Astrocyte (in vitro differentiated cells and primary cell): ENCODE measurements around the gene CDH11. TPM values are rescaled to one million over a fixed set of nuclear protein-coding genes. Genes with fewer than 3 reads are reported as not detected.

ENCODE experiments used
- DNase-seq: peaks from one replicate; pipeline ENCODE4 v3.0.0-alpha.2; 2010; ENCODE audit warnings: low read depth
- FAIRE-seq: peaks from 2 replicates; lab custom pipeline; 2011; peaks lifted over from hg19 to GRCh38; lab: Jason Lieb, UNC
- H2AFZ ChIP-seq: 2 replicates; pipeline ENCODE4 v1.6.0; 2012; ENCODE audit warnings: low read depth, low read length, inconsistent platforms
- H3K27ac ChIP-seq: 2 replicates; pipeline ENCODE4 v1.5.1; 2011; ENCODE audit warnings: low read depth, low read length, inconsistent platforms
- H3K27me3 ChIP-seq: 2 replicates; pipeline ENCODE4 v1.6.0; 2011; ENCODE audit warnings: low read length, inconsistent platforms; ENCODE audit not compliant: insufficient read depth
- H3K36me3 ChIP-seq: 2 replicates; pipeline ENCODE4 v1.5.1; 2011; ENCODE audit warnings: low read length, inconsistent platforms; ENCODE audit not compliant: insufficient read depth
- H3K4me1 ChIP-seq: 2 replicates; pipeline ENCODE4 v1.5.1; 2011; ENCODE audit warnings: low read length, inconsistent platforms; ENCODE audit not compliant: insufficient read depth
- H3K4me2 ChIP-seq: 2 replicates; pipeline ENCODE4 v1.6.0; 2012; ENCODE audit warnings: low read length, inconsistent platforms
- H3K4me3 ChIP-seq: 2 replicates; pipeline ENCODE4 v1.5.1; 2011; ENCODE audit warnings: low read depth, mild to moderate bottlenecking, low read length, inconsistent platforms; ENCODE audit not compliant: insufficient read depth
- H3K79me2 ChIP-seq: 2 replicates; pipeline ENCODE4 v1.6.0; 2012; ENCODE audit warnings: mild to moderate bottlenecking, low read length, inconsistent platforms; ENCODE audit not compliant: insufficient read depth
- H3K9ac ChIP-seq: 2 replicates; pipeline ENCODE4 v1.6.0; 2012; ENCODE audit warnings: mild to moderate bottlenecking, low read length, inconsistent platforms
- H3K9me3 ChIP-seq: 2 replicates; pipeline ENCODE4 v1.5.1; 2012; ENCODE audit warnings: low read depth, mild to moderate bottlenecking, low read length, inconsistent platforms; ENCODE audit not compliant: insufficient read depth
- H4K20me1 ChIP-seq: 2 replicates; pipeline ENCODE4 v1.6.0; 2012; ENCODE audit warnings: low read length, inconsistent platforms; ENCODE audit not compliant: insufficient read depth
- H3K27ac Mint-ChIP-seq: one replicate; pipeline ENCODE4 v1.8.0; 2021; ENCODE audit warnings: mild to moderate bottlenecking, mixed read lengths; ENCODE audit not compliant: unreplicated experiment
- H3K27me3 Mint-ChIP-seq: one replicate; pipeline ENCODE4 v1.8.0; 2021; ENCODE audit warnings: low read depth, mixed read lengths; ENCODE audit not compliant: unreplicated experiment
- H3K36me3 Mint-ChIP-seq: one replicate; pipeline ENCODE4 v1.8.0; 2021; ENCODE audit warnings: low read depth, mixed read lengths; ENCODE audit not compliant: unreplicated experiment
- H3K4me1 Mint-ChIP-seq: one replicate; pipeline ENCODE4 v1.8.0; 2021; ENCODE audit warnings: low read depth, mixed read lengths; ENCODE audit not compliant: unreplicated experiment
- H3K4me3 Mint-ChIP-seq: one replicate; pipeline ENCODE4 v1.8.0; 2021; ENCODE audit warnings: mild to moderate bottlenecking, moderate library complexity, mixed read lengths; ENCODE audit not compliant: unreplicated experiment
- H3K9me3 Mint-ChIP-seq: one replicate; pipeline ENCODE4 v1.8.0; 2021; ENCODE audit warnings: mild to moderate bottlenecking, mixed read lengths; ENCODE audit not compliant: unreplicated experiment
- EZH2 ChIP-seq: IDR thresholded peaks from 2 replicates; pipeline ENCODE4 v1.6.1; 2012; ENCODE audit warnings: mild to moderate bottlenecking, low read length, inconsistent platforms; ENCODE audit not compliant: insufficient read depth
- total RNA-seq: library from RNA; stranded (reverse); gene quantifications from 2 replicates; pipeline ENCODE4 v1.2.1, GENCODE V29; 2021
- TF ChIP-seq, protein P1 (sequence below): IDR thresholded peaks from 2 replicates; pipeline ENCODE4 v1.5.1; 2011; ENCODE audit warnings: low read depth, mild to moderate bottlenecking, inconsistent platforms, low read length, moderate library complexity; ENCODE audit not compliant: insufficient read depth

Gene CDH11
- total RNA-seq, 1 donor from 2014 or later: 313 TPM

DNA sequence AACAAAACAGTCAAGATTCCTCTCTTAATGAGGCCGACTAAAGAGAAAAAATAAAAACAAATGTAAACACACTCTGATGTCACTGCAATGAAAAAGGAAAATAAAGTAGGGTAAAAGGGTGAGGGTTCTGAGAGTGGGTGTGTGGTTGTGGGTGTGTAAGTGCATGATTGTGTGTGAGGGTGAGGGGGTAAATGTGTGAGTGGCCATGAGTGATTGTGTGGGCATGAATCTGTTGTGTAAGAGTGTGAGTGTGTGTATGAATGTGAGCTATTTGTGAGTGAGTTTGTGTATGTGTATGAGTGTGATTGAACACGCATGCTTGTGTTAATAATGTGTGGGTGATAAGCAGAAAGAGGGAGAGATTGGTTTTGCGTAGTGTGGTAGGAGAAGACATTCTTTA is 132.8 kb downstream of the CDH11 start:
- H2AFZ ChIP-seq: no peak overlapping the region
- H3K79me2 ChIP-seq: peaks cover 15% of the 10 kb centered on the region
- Mint-ChIP-seq H3K27me3 (no peaks in the 10 kb centered on the region), H3K4me1 (peaks cover 8% of the 10 kb centered on the region), H3K4me3 (no peak overlapping the region), H3K27ac (no peak overlapping the region), H3K9me3 (no peaks in the 10 kb centered on the region), H3K36me3 (peaks cover 32% of the 10 kb centered on the region)
- no peak for TF ChIP-seq EZH2
- TF ChIP-seq, protein P1, sequence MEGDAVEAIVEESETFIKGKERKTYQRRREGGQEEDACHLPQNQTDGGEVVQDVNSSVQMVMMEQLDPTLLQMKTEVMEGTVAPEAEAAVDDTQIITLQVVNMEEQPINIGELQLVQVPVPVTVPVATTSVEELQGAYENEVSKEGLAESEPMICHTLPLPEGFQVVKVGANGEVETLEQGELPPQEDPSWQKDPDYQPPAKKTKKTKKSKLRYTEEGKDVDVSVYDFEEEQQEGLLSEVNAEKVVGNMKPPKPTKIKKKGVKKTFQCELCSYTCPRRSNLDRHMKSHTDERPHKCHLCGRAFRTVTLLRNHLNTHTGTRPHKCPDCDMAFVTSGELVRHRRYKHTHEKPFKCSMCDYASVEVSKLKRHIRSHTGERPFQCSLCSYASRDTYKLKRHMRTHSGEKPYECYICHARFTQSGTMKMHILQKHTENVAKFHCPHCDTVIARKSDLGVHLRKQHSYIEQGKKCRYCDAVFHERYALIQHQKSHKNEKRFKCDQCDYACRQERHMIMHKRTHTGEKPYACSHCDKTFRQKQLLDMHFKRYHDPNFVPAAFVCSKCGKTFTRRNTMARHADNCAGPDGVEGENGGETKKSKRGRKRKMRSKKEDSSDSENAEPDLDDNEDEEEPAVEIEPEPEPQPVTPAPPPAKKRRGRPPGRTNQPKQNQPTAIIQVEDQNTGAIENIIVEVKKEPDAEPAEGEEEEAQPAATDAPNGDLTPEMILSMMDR: no peak
- H3K27ac ChIP-seq: no peak overlapping the region
- DNase-seq: no peak
- no peak overlapping the region for H3K4me2 ChIP-seq
- no peak overlapping the region for H3K4me3 ChIP-seq
- peaks cover 2% of the 10 kb centered on the region for H3K4me1 ChIP-seq
- FAIRE-seq: no peak
- H3K27me3 ChIP-seq: no peaks in the 10 kb centered on the region
- H3K9ac ChIP-seq: no peak overlapping the region
- H3K36me3 ChIP-seq: peaks cover 90% of the 10 kb centered on the region
- H4K20me1 ChIP-seq: peaks cover 35% of the 10 kb centered on the region
- H3K9me3 ChIP-seq: no peaks in the 10 kb centered on the region

DNA sequence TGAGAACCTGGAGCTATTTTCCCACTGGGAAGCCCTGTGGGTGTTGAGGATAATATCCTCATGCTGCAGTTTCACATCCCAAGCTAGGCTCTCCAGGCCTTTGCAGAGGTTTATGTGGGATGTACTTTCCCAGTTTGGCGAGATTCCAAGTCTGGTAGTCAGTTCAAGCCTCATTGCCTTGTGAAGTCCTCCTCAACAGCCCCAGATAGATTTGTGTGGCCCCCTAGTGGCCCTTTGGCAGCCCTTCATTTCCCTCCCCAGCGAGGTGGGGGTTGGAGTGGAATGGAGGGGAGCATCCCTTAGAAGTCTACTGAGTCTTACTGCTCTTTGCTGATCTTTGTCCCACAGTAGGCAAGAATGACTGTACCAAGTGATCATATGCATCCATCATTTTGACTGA is 137.9 kb downstream of the CDH11 start:
- no peaks in the 10 kb centered on the region for H3K9me3 Mint-ChIP-seq
- Histone ChIP-seq H3K9me3 (no peaks in the 10 kb centered on the region), H3K27me3 (no peaks in the 10 kb centered on the region), H3K27ac (peak overlapping the region; percentile 7), H3K4me3 (no peak overlapping the region), H3K79me2 (peaks cover 10% of the 10 kb centered on the region), H3K36me3 (peaks cover 80% of the 10 kb centered on the region), H3K4me1 (peaks cover 6% of the 10 kb centered on the region), H3K9ac (peak overlapping the region; percentile 0), H4K20me1 (peaks cover 15% of the 10 kb centered on the region), H2AFZ (no peak overlapping the region), H3K4me2 (no peak overlapping the region)
- H3K27ac Mint-ChIP-seq: peak overlapping the region; percentile 4
- H3K27me3 Mint-ChIP-seq: no peaks in the 10 kb centered on the region
- H3K36me3 Mint-ChIP-seq: peaks cover 34% of the 10 kb centered on the region
- TF ChIP-seq, protein P1: peak; percentile 82
- no peak for TF ChIP-seq EZH2
- H3K4me3 Mint-ChIP-seq: no peak overlapping the region
- FAIRE-seq: peak; percentile 71
- H3K4me1 Mint-ChIP-seq: peaks cover 10% of the 10 kb centered on the region
- DNase-seq: peak; percentile 80

DNA sequence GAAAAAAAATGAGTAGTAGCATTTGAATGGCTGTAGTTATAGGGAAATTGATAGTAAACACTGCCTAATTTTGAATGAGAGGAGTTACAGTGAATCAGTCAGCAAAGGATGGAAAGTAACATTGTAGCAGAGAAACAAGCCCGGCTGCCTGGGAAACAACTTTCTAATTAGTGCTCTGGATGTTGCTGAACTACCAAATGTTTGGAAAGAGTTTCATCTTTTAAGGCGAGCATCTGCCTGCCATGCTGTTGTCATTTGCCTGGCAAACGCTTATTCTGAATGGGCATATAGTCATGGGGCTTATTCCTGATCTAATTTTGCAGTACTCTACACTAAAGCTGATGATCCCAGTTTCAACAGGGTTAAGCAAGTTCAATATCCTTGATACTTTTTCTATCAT is 138.6 kb downstream of the CDH11 start:
- Mint-ChIP-seq H3K36me3 (peaks cover 36% of the 10 kb centered on the region), H3K27ac (no peak overlapping the region)
- peak overlapping the region; percentile 0 for H3K9ac ChIP-seq

More for the DNA sequence above, 138.6 kb downstream of the CDH11 start:
- Mint-ChIP-seq H3K27me3 (no peaks in the 10 kb centered on the region), H3K4me1 (peaks cover 10% of the 10 kb centered on the region), H3K9me3 (no peaks in the 10 kb centered on the region), H3K4me3 (no peak overlapping the region)
- Histone ChIP-seq H3K27me3 (no peaks in the 10 kb centered on the region), H3K4me1 (peaks cover 6% of the 10 kb centered on the region), H4K20me1 (peaks cover 9% of the 10 kb centered on the region), H3K27ac (peak overlapping the region; percentile 4), H3K4me3 (no peak overlapping the region), H3K79me2 (peaks cover 10% of the 10 kb centered on the region), H3K4me2 (no peak overlapping the region), H3K36me3 (peaks cover 75% of the 10 kb centered on the region), H2AFZ (no peak overlapping the region), H3K9me3 (no peaks in the 10 kb centered on the region)
- TF ChIP-seq EZH2: no peak
- FAIRE-seq: no peak
- no peak for DNase-seq
